IMR-90 (cell line): ENCODE measurements around the gene DPP10. TPM values are rescaled to one million over a fixed set of nuclear protein-coding genes. Genes with fewer than 3 reads are reported as not detected.

Experiments used
- ATAC-seq: fragments of 200-7000 bp; cut with Tn5 transposase; 2 replicates; pipeline ENCODE4 v1.9.1; 2020; ENCODE audit warnings: low read depth, mild to moderate bottlenecking, moderate library complexity
- BruUV-seq: library from RNA; stranded (reverse); fragments of 400-500 nt; replicated peaks from 2 replicates; lab custom pipeline; 2021; lab: Mats Ljungman, UMichigan
- CTCF ChIA-PET: fragments of 300-600 bp; formaldehyde crosslinking; extraction: SDS; loops from one replicate; lab custom pipeline; 2021; ENCODE audit warnings: antibody characterized with exemption; lab: Yijun Ruan, JAX
- POLR2A ChIA-PET: fragments of 300-600 bp; sonication (Branson Sonifier 250); formaldehyde crosslinking; loops from one replicate; lab custom pipeline; 2022; ENCODE audit warnings: antibody characterized with exemption; ENCODE audit not compliant: unreplicated experiment; lab: Charles Lee
- DNase-seq: peaks from one replicate; pipeline ENCODE4 v3.0.0; 2013
- H2AFZ ChIP-seq: replicated peaks from 2 replicates; pipeline ENCODE3; 2013; ENCODE audit warnings: low read length, mild to moderate bottlenecking; ENCODE audit not compliant: poor library complexity
- H2AK5ac ChIP-seq: 2 replicates; pipeline ENCODE4 v1.6.1; 2013; ENCODE audit warnings: low read depth, low read length, inconsistent platforms
- H2AK9ac ChIP-seq: replicated peaks from 2 replicates; pipeline ENCODE3; 2013; ENCODE audit warnings: mild to moderate bottlenecking, low read depth, low read length, moderate library complexity; ENCODE audit not compliant: poor library complexity
- H2BK120ac ChIP-seq: 2 replicates; pipeline ENCODE4 v1.6.1; 2013; ENCODE audit warnings: low read depth, low read length, inconsistent platforms
- H2BK15ac ChIP-seq: 3 replicates; pipeline ENCODE4 v1.6.1; 2013; ENCODE audit warnings: low read depth, low read length, inconsistent platforms
- H2BK20ac ChIP-seq: 2 replicates; pipeline ENCODE4 v1.6.1; 2013; ENCODE audit warnings: low read depth, mild to moderate bottlenecking, inconsistent platforms, low read length, moderate library complexity
- H2BK5ac ChIP-seq: 2 replicates; pipeline ENCODE4 v1.6.1; 2013; ENCODE audit warnings: mild to moderate bottlenecking, low read depth, low read length, inconsistent platforms; ENCODE audit not compliant: poor library complexity, severe bottlenecking
- H3K14ac ChIP-seq: replicated peaks from 2 replicates; pipeline ENCODE4 v1.6.1; 2013; ENCODE audit warnings: low read depth, low read length, inconsistent platforms
- H3K18ac ChIP-seq: 2 replicates; pipeline ENCODE4 v1.6.1; 2013; ENCODE audit warnings: low read depth, low read length, control low read depth
- H3K23ac ChIP-seq: 2 replicates; pipeline ENCODE4 v1.6.1; 2013; ENCODE audit warnings: low read depth, low read length, inconsistent platforms
- H3K27ac ChIP-seq: 2 replicates; pipeline ENCODE4 v1.5.1; 2013; ENCODE audit warnings: mild to moderate bottlenecking, control low read depth, low read length; ENCODE audit not compliant: insufficient read depth
- H3K27me3 ChIP-seq: 2 replicates; pipeline ENCODE4 v1.6.1; 2013; ENCODE audit warnings: low read length; ENCODE audit not compliant: control insufficient read depth, insufficient read depth
- H3K36me3 ChIP-seq: 2 replicates; pipeline ENCODE4 v1.6.1; 2013; ENCODE audit warnings: low read length, mixed read lengths; ENCODE audit not compliant: control insufficient read depth, insufficient read depth
- H3K4ac ChIP-seq: 2 replicates; pipeline ENCODE4 v1.6.1; 2013; ENCODE audit warnings: low read depth, low read length, inconsistent platforms
- H3K4me1 ChIP-seq: 2 replicates; pipeline ENCODE4 v1.6.1; 2013; ENCODE audit warnings: low read length, mixed read lengths; ENCODE audit not compliant: control insufficient read depth, insufficient read depth
- H3K4me2 ChIP-seq: 2 replicates; pipeline ENCODE4 v1.6.1; 2013; ENCODE audit warnings: low read depth, mild to moderate bottlenecking, control low read depth, low read length, moderate library complexity
- H3K4me3 ChIP-seq: 2 replicates; pipeline ENCODE4 v1.5.1; 2013; ENCODE audit warnings: low read depth, mild to moderate bottlenecking, control low read depth, low read length, moderate library complexity; ENCODE audit not compliant: insufficient read depth
- H3K56ac ChIP-seq: 2 replicates; pipeline ENCODE4 v1.6.1; 2013; ENCODE audit warnings: low read length, inconsistent platforms; ENCODE audit not compliant: insufficient read depth; ENCODE audit errors: extremely low read depth
- H3K79me1 ChIP-seq, 2 experiments: 2 replicates each; pipeline ENCODE4 v1.6.1; 2013; ENCODE audit warnings: low read length in 2 of 2, inconsistent platforms in 1 of 2, low read depth in 1 of 2
- H3K9ac ChIP-seq: 2 replicates; pipeline ENCODE4 v1.6.1; 2013; ENCODE audit warnings: low read depth, low read length, control low read depth
- H3K9me1 ChIP-seq: 2 replicates; pipeline ENCODE4 v1.6.1; 2013; ENCODE audit warnings: low read length, inconsistent platforms; ENCODE audit not compliant: insufficient read depth
- H3K9me3 ChIP-seq: 2 replicates; pipeline ENCODE4 v1.6.1; 2013; ENCODE audit warnings: low read length; ENCODE audit not compliant: control insufficient read depth, insufficient read depth
- H4K20me1 ChIP-seq: 2 replicates; pipeline ENCODE4 v1.6.1; 2013; ENCODE audit warnings: low read length, inconsistent platforms; ENCODE audit not compliant: insufficient read depth
- H4K5ac ChIP-seq: 2 replicates; pipeline ENCODE4 v1.6.1; 2013; ENCODE audit warnings: mild to moderate bottlenecking, low read depth, low read length, control low read depth
- H4K8ac ChIP-seq, 2 experiments: 2 replicates each; pipeline ENCODE4 v1.6.1; 2013; ENCODE audit warnings: low read depth in 2 of 2, low read length in 2 of 2, control low read depth in 1 of 2, inconsistent platforms in 1 of 2
- H4K91ac ChIP-seq: 2 replicates; pipeline ENCODE4 v1.6.1; 2013; ENCODE audit warnings: low read depth, low read length, inconsistent platforms; ENCODE audit not compliant: insufficient read depth
- BHLHE40 ChIP-seq: fragments of 150-350 bp; IDR thresholded peaks from 2 replicates; pipeline ENCODE4 v1.6.1; 2016; ENCODE audit warnings: mild to moderate bottlenecking, low read depth, low read length
- RAD21 ChIP-seq: IDR thresholded peaks from 2 replicates; pipeline ENCODE4 v1.6.1; 2012; ENCODE audit warnings: low read length, improper control_type of control experiment
- WGBS, 2 experiments: methylation state at CpG; one replicate each; pipeline versions ENCODE4 v1.1.5 to v1.1.7; 2013; ENCODE audit warnings: missing lambda C conversion rate in 2 of 2; ENCODE audit not compliant: insufficient read length in 1 of 2; ENCODE audit errors: extremely low coverage in 2 of 2; 5-methylcytosine and 5-hydroxymethylcytosine counted together
- dilution Hi-C: fragments of 300-500 bp; cut with HindIII; formaldehyde crosslinking; loops from one replicate; pipeline ENCODE4 v1.14.3; 2018; ENCODE audit warnings: low sequenced_read_pairs; ENCODE audit not compliant: unreplicated experiment
- in situ Hi-C: fragments of 300-500 bp; cut with MboI; formaldehyde crosslinking; loops from 3 replicates; pipeline ENCODE4 v1.14.3; 2019; ENCODE audit warnings: low sequenced_read_pairs, inconsistent platforms, mixed read lengths
- intact Hi-C: fragments of 100-400 bp; cut with micrococcal nuclease; formaldehyde crosslinking; loops from 2 replicates; pipeline ENCODE4 v1.10.0; 2022
- polyA plus RNA-seq, 3 experiments: library from polyadenylated mRNA; depleted of rRNA; stranded (reverse); fragments of >200 nt; gene quantifications; 2 replicates each; pipeline ENCODE4 v1.2.3, GENCODE V29; 2012; ENCODE audit warnings: low replicate concordance in 1 of 3
- total RNA-seq: library from RNA; depleted of rRNA; stranded (reverse); fragments of >200 nt; gene quantifications from 2 replicates; pipeline ENCODE4 v1.2.3, GENCODE V29; 2012

The DPP10 gene
- total and polyA plus RNA-seq, 2 of the 4 experiments (the other 2 are of a cell fraction): not detected

- intact Hi-C loops (no loop called here), in situ Hi-C loops (no loop called here), dilution Hi-C loops (no loop called here)
- no peak overlapping the region for H2BK15ac ChIP-seq
- H4K5ac ChIP-seq: no peak overlapping the region
- ChIA-PET POLR2A (no interaction called here), CTCF (no interaction called here)
- WGBS, 2 experiments: no CpG with 5 or more reads among the region's 2 CpGs
- no peak overlapping the region for H3K18ac ChIP-seq
- no peak overlapping the region for H2AK5ac ChIP-seq
- H2BK120ac ChIP-seq: no peak overlapping the region
- H3K9ac ChIP-seq: no peak overlapping the region
- H3K9me1 ChIP-seq: no peaks in the 10 kb centered on the region
- H3K14ac ChIP-seq: no peak overlapping the region
- ATAC-seq (no peak), DNase-seq (no peak)
- no peak overlapping the region for H3K4ac ChIP-seq
- H3K9me3 ChIP-seq: no peaks in the 10 kb centered on the region
- H2AFZ ChIP-seq: no peak overlapping the region
- no peak overlapping the region for H2AK9ac ChIP-seq
- no peak overlapping the region for H3K4me2 ChIP-seq
- no peak overlapping the region for H3K27ac ChIP-seq
- no peak overlapping the region for H3K23ac ChIP-seq
- no peaks in the 10 kb centered on the region for H4K20me1 ChIP-seq
- no peaks in the 10 kb centered on the region for H3K79me1 ChIP-seq
- no peak overlapping the region for H3K56ac ChIP-seq
- H4K91ac ChIP-seq: no peak overlapping the region
- no peak overlapping the region for H3K4me3 ChIP-seq
- H3K36me3 ChIP-seq: no peaks in the 10 kb centered on the region
- no peak overlapping the region for H2BK20ac ChIP-seq
- no TSS peak for BruUV-seq
- no peak overlapping the region for H2BK5ac ChIP-seq
- no peaks in the 10 kb centered on the region for H3K4me1 ChIP-seq
- H4K8ac ChIP-seq: no peak overlapping the region
- no peak for TF ChIP-seq RAD21
- no peak for TF ChIP-seq BHLHE40
- no peaks in the 10 kb centered on the region for H3K27me3 ChIP-seq
These were observed 135.2 kb downstream of the DPP10 start for GRCh38 chr2:114577657-114578056.
